GM12801 (cell line): ENCODE measurements around the gene PTPRJ.

Experiments used
- TF ChIP-seq, protein P1 (sequence below): IDR thresholded peaks from one replicate; pipeline ENCODE4 v1.5.1; 2011; ENCODE audit warnings: control low read depth; ENCODE audit not compliant: insufficient read length; ENCODE audit errors: extremely low read depth

Gene PTPRJ

DNA sequence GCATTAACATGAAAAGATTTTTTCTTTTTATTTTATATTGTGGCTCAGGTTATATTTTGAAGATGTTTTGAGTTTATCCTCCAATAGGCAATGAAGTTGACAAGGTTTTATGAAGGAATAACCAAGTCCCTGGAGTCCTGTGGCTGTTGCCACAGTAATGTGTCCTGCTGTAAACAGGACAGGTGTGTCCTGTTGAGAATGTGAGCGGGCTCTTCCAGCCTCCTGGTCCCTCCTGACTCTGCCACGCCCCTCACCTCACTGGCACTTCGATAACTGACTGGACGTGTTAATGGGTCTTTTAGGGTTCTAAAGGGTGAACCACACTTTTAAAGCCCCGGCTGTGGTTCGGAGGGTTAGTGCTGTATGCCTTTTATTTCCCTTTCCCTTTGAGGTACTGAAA lies 188.5 kb downstream of the PTPRJ start:
- TF ChIP-seq, protein P1, sequence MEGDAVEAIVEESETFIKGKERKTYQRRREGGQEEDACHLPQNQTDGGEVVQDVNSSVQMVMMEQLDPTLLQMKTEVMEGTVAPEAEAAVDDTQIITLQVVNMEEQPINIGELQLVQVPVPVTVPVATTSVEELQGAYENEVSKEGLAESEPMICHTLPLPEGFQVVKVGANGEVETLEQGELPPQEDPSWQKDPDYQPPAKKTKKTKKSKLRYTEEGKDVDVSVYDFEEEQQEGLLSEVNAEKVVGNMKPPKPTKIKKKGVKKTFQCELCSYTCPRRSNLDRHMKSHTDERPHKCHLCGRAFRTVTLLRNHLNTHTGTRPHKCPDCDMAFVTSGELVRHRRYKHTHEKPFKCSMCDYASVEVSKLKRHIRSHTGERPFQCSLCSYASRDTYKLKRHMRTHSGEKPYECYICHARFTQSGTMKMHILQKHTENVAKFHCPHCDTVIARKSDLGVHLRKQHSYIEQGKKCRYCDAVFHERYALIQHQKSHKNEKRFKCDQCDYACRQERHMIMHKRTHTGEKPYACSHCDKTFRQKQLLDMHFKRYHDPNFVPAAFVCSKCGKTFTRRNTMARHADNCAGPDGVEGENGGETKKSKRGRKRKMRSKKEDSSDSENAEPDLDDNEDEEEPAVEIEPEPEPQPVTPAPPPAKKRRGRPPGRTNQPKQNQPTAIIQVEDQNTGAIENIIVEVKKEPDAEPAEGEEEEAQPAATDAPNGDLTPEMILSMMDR, result no peak

DNA sequence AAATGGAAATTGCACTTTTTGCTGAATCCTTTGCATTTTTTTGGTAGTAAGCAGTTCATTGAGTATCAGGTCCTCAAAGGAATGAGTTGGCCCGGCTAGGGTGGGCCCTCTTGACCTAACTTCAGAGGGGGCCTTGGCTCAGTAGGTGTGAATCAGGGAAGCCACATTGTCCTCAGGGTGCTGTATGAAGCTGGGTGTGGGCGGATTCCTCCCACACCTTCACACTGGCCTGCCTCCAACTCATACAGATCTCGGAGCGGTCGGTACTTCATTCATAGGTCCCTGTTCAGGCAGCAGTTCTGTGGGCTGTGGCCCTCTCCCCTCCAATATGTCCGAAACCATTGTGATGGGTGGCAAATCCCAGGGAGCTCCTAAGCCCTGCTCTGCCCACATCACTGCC lies 188.9 kb downstream of the PTPRJ start:
- TF ChIP-seq, protein P1, result no peak

DNA sequence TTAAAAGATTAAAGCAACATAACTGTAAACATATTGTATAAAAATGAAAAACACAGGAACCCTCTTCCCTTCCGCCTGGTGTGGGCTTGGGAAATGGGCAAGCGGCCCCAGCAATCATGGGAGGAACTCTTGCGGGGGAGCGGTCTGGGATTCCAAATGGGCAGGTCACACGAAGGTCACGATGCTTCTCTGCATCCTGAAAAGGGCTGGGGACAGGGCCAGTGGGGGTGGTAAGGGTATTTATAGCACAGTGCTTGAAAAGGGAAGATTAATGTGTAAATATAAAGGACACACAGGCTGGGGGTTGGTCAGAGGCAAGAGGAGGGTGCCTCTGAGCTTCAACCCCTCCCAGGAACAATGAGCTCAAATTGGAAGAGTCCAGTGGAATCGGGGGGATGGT lies 189.4 kb downstream of the PTPRJ start:
- TF ChIP-seq, protein P1, result no peak

DNA sequence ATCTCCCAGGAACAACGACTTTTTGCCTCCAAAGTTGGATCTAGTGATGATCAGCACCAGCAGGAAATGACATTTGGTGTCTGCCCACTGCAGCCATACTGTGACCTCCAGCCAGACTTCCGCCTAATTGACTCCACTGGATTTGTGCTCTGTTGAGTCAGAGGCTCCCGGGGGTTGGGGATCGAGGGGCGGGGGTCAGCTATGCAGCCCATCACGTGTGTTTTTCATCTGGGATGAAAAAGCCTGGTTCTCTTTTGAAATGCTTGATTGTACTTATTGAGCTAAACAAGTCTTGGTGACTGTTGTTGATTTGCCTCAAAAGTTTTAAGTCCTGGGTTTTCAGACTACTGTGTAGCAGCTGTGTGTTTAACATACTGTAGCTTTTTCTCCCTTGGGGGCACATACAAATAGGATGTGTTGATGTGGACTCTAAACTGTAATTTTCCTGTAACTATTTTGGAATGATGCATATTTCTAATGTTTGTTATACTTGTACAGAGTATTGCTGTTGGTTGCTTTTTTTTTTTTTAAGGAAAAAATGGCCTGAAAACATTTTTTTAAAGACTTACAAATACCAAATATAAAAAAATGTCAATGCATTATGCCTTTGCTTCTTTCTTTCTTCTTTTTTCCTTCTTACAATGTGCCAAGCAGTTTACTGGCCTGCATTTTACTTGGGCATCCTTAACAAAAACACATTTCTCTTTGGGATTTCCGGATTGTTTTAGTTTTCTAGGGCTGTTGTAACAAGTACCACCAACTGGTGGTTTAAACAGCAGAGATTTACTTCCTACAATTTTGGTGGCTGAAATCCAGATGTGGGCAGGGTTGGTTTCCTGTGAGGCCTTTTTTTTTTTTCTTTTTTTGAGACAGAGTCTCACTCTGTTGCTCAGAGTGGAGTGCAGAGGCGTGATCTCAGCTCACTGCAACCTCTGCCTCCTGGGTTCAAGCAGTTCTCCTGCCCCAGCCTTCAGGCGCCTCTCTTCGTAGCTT lies 190.2 kb downstream of the PTPRJ start:
- TF ChIP-seq, protein P1, result no peak

DNA sequence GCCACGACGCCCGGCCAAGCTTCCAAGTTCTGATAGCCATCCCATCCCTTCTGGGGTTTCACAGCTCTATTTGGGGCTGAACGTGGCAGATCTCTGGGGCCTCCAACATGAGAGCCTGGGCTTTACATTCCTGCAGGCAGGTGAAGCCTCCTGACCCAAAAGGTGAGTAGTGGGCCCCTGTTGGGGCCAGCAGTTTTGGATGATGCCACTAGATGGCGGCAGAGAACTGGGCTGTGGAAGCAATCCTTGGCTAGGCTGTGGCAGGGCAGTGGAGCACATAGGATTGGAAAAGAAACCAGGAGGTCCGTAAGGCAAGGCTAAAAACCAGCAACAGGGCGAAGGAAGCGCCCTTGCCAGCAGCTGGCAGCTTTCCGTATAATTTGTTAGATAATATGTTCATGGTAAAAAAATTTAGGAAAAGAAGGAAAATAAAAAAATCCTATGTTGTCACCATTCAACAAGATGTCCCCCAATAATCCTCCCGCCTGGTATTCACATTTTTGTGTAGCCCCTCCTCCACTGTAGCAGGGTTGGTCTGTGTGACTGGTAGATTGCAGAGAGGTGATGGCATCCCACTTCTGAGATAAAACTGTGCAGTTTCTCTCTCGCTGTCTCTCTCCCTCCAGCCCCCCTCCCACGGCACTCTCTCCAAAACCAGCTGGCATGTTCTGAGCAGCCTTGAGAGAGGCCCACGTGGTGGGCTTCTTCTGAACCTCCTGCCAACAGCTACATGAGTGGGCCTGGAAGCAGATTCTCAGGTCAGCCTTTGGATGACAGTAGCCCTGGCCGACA lies 192.7 kb downstream of the PTPRJ start:
- TF ChIP-seq, protein P1, result peak; percentile 8

DNA sequence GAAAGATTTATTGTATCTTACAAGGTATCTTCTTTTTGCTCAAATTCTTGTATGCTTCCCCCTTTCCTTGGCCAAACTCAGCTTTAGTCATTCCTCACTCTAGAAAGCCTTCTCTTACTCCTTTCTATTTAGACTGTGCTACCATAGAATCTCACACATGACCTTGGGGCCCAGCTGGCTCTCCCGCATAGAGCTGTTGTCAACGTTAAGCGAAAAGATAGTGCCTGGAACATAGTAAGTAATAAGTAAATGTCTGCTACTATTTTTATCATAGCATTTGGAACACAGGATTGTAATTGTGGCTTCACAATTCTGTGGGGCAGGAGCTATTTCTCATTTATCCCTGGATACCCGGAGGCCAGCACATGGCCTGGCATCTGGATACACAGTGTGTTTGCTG lies 197.3 kb downstream of the PTPRJ start:
- TF ChIP-seq, protein P1, result no peak

DNA sequence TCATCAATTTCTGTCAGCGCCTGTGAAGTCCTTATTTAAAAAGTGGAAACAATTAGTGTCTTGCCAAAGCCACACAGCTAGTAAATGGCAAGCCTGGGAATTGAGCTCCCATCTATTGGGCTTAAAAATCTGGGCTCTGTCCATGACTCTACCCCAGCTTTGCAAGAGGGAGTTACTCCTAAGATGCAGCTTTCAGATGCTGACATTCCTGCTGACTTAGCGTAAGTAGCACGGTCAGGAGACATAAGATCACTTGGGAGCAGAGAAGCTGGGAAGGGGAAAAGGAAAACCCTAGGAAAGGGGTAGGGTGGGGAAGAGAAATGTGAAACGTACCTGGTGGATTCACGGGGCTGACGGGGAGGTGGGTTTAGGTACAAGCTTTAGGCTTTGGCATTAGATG lies 200.3 kb downstream of the PTPRJ start:
- TF ChIP-seq, protein P1, result no peak
